GM19467 (cell line): Measurements from ENCODE around the gene ARL5A.
"Not testable (repeated sequence)": the region's sequence is repeated elsewhere in the genome, so short reads cannot be mapped to it uniquely, and the experiment has no call there.

Source experiments
- ATAC-seq: cut with Tn5 transposase; IDR thresholded peaks from one replicate; pipeline ENCODE4 v1.9.1; 2021; ENCODE audit warnings: mild to moderate bottlenecking, moderate library complexity; ENCODE audit not compliant: unreplicated experiment

ARL5A gene

GRCh38 chr2:151828143-151828889 is at the start of gene ARL5A:
ARL5A (minus strand) TSS chr2:151828421; CDS start chr2:151828176, 245 bp downstream.
- peak; percentile 91 for ATAC-seq

- not testable (repeated sequence) for ATAC-seq
Observed at GRCh38 chr2:151875631-151876030, 47.4 kb upstream of the ARL5A start.

GRCh38 chr2:151872463-151872862 is 44.2 kb upstream of the ARL5A start:
- ATAC-seq: no peak

- ATAC-seq: no peak
Observed at GRCh38 chr2:151869291-151869690, 41.1 kb upstream of the ARL5A start.

GRCh38 chr2:151862700-151863099 is 34.5 kb upstream of the ARL5A start:
- ATAC-seq: peak; percentile 97

- no peak for ATAC-seq
Observed at GRCh38 chr2:151861174-151861573, 33.0 kb upstream of the ARL5A start.

- ATAC-seq: no peak
Observed at GRCh38 chr2:151860613-151861146, 32.5 kb upstream of the ARL5A start.

- no peak for ATAC-seq
Observed at GRCh38 chr2:151860210-151860609, 32.0 kb upstream of the ARL5A start.

GRCh38 chr2:151857650-151858049 is 29.4 kb upstream of the ARL5A start:
- ATAC-seq: no peak

GRCh38 chr2:151855111-151855510 is 26.9 kb upstream of the ARL5A start:
- no peak for ATAC-seq

- no peak for ATAC-seq
Observed at GRCh38 chr2:151853070-151853758, 25.0 kb upstream of the ARL5A start.

- no peak for ATAC-seq
Observed at GRCh38 chr2:151852260-151853069, 24.2 kb upstream of the ARL5A start.

GRCh38 chr2:151851761-151852160 is 23.5 kb upstream of the ARL5A start:
- no peak for ATAC-seq

- ATAC-seq: no peak
Observed at GRCh38 chr2:151849413-151850010, 21.3 kb upstream of the ARL5A start.

- ATAC-seq: no peak
Observed at GRCh38 chr2:151845884-151846283, 17.7 kb upstream of the ARL5A start.

GRCh38 chr2:151845481-151845880 is 17.3 kb upstream of the ARL5A start:
- no peak for ATAC-seq

GRCh38 chr2:151844211-151844896 is 16.1 kb upstream of the ARL5A start:
- ATAC-seq: no peak

GRCh38 chr2:151843691-151844061 is 15.5 kb upstream of the ARL5A start:
- ATAC-seq: no peak

- ATAC-seq: no peak
Observed at GRCh38 chr2:151842830-151843690, 14.8 kb upstream of the ARL5A start.
